Measurements from ENCODE around the gene ITGB3.
"Not testable (repeated sequence)": the region's sequence is repeated elsewhere in the genome, so short reads cannot be mapped to it uniquely, and the experiment has no call there.

ITGB3 gene

DNA sequence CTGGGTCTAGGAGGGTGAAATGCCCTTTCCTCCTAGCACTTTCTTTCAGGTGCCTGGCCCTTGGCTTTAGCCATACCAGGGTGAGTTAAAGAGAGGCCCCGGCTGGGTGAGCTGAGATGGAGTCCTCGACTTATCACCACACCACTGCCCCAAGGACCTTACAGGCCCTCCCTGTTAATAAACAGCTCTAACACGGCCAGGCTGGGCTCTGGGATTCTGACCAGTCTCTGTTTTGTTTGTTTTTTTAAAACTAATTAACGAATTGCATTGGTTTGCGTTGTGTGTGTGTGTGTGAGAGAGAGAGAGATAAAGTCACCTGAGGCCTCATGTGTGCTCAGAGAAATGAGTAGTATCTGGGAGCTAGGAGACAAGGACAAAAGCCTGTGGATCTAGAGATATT is 30.2 kb upstream of the ITGB3 start:
- DNase-seq: no peak

DNA sequence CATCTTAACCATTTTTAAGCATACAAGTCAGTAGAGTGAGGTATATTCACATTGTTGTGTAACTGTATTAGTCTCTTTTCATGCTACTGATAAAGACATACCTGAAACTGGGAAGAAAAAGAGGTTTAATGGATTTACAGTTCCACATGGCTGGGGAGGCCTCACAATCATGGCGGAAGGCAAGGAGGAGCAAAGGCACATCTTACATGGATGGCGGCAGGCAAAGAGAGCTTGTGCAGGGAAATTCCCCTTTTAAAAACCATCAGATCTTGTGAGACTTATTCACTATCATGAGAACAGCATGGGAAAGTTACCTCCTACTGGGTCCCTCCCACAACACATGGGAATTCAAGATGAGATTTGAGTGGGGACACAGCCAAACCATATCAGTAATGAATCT is 29.6 kb upstream of the ITGB3 start:
- DNase-seq: not testable (repeated sequence)

- DNase-seq: no peak
These were observed 28.7 kb upstream of the ITGB3 start for GRCh38 chr17:47224966-47225365.

DNA sequence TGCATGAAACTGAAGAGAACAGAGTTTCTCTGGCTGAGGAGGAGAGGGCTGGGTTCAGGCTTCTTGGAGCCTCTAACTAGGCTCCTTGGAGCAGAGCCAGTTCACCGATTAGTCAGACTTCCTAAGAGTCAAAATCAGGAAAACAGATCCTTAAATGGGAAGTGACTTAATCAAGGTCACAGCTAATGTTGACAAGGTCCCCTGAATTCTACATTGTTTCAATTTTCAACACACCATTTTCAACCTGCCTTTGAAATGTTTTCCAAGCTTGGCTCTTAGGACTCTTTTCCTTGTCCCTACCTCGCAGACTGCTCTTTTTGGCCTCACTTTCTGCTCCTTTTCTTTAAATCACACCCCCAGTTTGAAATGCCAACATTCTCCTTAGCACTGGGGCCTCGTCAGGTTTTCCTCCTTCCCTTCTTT is 28.2 kb upstream of the ITGB3 start:
- no peak for DNase-seq

DNA sequence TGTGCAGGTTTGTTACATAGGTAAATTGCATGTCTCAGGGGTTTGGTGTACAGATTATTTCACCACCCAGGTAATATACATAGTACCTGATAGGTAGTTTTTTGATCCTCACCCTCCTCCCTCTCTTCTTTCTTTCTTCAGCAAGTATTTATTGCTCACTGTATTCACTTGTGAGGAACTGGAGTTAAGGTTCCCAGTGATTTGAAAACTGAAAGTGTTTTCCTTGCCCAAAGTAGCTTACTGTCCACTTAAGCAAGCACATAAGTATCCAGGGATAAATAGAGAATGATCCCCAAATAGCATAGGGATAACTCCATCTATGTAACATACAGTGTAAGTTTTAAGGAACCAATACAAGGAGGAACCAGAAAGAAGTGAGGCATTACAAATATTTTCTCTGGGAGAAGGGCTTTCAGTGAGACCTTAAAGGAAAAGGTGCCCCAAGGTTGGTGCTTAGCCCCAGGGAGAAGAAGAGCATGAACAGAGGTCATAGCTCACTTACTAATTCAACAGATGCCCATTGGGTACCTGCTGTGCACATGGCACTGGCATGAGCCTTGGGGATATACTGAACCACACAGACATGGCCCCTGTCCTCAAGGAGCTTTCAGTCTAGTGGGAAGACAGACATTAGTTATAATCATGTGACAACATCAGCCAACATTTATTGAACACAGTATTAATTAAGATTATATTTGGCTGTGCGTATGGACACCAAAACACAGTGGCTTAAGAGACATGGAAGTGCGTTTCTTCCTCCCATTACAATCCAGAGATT is 27.5 kb upstream of the ITGB3 start:
- DNase-seq: no peak

- DNase-seq: no peak
These were observed 25.8 kb upstream of the ITGB3 start for GRCh38 chr17:47227862-47228261.

- peak; percentile 75 to 77 for DNase-seq
These were observed 23.8 kb upstream of the ITGB3 start for GRCh38 chr17:47229535-47230443.

DNA sequence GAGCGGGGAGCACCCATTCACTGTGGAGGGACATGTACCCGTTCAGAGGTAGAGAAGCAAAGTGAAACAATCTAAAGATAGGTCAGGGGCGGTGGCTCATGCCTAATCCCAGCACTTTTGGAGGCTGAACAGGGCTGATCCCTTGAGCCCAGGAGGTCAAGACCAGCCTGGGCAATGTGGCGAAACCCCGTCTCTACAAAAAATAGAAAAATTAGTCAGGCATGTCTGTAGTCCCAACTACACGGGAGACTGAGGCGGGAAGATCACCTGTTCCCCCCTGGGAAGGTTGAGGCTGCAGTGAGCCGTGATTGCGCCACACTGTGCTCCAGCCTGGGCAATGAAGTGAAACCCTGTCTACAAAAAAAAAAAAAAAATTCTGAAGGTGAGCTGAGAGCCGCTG is 22.8 kb upstream of the ITGB3 start:
- no peak for DNase-seq

- DNase-seq: no peak
These were observed 22.3 kb upstream of the ITGB3 start for GRCh38 chr17:47231334-47231733.

GRCh38 chr17:47231866-47232265 is 21.8 kb upstream of the ITGB3 start:
- DNase-seq: no peak

DNA sequence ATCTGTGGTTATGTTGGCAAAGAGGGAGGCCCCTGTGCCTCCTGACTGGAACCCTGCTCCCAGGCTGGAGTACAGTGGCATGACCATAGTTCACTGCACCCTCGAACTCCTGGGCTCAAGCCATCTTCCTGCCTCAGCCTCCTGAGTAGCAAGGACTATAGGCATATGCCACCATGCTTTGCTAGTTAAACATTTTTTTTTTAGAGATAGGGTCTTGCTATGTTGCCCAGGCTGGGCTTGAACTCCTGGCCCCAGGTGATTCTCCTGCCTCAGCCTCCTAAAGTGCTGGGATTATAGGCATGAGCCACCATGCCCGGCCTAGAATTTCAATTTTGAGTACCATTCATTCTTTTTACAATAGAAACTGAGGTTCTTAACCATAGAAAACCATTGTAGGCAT is 21.2 kb upstream of the ITGB3 start:
- DNase-seq: no peak

DNA sequence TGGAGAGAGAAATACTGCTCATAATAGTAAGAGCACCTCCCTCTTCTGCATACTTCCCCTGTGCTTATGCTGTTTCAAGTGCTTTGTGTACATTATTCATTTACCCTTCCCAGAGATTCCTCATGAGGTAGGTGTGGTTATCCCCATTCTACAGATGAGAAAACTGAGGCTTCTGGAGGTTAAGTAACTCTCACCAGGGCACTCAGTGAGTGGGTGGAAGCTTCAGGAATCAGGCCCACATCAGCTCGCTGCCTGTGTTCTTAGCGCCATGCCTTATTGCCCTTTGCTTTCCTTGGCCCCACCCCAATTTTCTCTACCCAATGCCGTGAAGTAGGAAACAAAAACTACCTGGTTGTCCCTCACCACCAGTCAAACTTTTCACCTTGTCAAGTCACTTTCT is 18.1 kb upstream of the ITGB3 start:
- DNase-seq: no peak

DNA sequence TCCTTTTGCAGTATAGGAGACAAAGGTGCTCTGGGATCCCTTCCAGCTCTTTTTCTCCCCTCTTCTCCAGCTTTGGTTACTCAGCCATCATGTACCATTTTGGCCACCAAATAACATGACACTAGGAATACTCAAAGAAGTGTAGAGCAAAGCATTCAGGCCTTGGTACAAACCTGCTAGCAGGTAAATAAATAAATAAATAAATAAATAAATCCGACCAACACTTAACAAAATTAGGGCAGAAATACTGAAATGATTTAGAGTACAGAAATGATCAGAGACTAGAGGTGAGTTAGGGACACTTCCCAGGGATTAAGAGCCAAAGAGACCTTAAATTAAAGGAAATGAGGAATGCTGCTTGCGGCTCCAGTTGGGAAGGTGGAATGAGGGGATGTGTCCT is 17.7 kb upstream of the ITGB3 start:
- no peak for DNase-seq

DNA sequence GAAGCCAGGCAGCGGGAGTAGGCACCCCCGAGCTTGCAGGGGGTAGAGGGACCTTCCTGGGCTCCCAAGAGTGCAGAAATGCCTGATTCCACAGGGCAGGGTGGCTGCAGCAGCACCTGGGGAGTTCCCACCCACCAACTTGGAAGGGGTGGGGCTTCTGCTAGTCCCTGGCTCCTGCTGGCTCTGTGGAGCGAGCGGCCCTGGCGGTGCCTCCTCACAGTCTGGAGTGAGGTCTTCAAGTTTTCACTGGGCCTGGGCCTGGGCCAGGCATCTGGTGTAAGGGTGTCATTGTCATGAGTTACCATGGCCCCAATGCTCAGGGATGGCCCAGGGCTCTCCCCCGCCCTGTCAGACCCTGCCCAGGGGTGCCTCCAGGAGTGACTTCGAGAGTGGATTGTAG is 15.8 kb upstream of the ITGB3 start:
- no peak for DNase-seq

DNA sequence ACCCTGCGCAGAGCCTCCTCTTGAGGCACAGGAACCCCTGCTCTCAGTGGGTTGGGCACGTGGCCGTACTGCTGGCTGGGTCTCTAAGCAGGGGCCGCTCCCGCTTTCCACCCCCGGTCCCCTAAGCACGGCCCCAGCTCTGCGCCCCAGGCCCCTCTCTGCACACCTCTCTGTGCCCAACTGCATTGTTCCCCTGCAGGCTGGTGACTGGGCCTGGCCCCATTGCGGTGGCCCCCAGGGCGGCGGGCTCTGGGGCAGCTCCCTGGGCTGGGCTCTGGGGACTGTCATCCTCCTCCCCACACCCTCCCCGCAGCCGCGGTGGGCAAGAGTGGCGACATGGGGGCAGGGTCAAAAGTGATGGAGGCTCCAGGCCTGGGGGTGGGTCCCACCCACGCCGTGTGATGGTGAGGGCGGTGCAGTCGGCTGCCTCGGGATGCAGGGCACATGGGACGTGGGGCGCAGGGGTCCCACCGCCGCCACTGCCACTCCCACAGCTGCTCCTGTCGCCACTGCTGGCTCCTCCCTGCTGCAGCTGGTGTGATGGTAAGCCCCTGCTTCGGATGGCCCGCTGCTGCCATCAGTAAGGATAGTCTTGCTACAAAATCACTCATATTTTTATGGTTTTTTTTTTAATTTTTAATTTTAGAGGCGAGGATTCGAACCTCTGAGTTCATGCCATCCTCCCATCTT is 15.2 kb upstream of the ITGB3 start:
- no peak for DNase-seq

GRCh38 chr17:47239619-47239966 is 14.0 kb upstream of the ITGB3 start:
- DNase-seq: no peak

GRCh38 chr17:47239967-47240651 is 13.5 kb upstream of the ITGB3 start:
- DNase-seq: peak in 1 of 2 donors; percentile 15

- DNase-seq: no peak
These were observed 12.8 kb upstream of the ITGB3 start for GRCh38 chr17:47240806-47241205.

DNA sequence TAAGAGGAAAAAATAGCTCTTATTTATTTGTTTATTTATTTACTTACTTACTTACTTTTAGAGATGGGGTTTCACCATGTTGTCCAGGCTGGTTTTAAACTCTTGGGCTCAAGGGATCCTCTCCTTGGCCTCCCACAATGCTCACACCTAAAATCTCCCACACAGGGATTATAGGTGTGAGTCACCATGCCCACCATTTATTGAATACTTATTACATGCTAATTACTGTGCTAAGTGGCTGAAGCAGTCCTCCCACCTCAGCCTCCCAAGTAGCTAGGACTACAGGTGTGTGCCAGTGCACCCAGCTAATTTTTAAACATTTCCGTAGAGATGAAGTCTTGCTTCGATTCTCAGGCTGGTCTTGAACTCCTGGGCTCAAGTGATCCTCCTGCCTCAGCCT is 11.0 kb upstream of the ITGB3 start:
- DNase-seq: no peak

DNA sequence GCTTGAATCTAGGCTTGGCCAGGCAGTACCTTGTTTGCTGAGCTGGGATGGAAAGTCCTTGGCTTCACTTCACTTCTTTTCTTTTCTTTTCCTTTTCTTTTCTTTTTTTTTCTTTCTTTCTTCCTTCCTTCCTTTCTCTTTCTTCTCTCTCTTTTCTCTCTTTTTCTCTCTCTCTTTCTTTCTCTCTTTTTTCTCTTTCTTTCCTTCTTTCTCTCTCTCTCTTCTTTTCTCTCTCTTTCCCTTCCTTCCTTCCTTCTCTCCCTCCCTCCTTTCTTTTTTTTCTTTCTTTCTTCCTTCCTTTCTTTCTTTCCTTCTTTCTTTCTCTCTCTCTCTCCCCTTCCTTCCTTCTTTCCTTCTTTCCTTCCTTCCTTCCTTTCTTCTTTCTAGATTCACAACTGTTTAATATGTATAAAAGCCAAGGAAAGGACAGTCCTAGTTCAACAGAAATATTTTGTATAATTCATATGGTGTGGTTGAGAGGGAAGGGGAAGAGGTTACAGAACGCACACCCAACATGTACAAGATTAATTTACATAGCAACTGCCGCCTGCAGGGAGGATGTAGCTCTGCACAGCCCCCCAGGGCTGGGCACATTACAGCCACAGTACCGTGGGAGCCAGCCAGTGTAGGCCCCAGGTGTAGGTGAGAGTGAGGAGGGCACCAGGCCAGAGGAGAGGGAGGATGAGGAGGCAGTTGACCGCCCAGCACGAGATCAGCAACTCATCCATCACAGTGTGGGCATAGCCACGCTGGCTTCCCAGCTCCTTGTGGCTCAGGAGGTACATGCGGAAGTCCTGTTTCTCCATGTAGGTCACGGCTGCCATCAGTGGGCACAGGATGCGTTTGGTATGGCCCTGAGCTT is 9.7 kb upstream of the ITGB3 start:
- DNase-seq: no peak

DNA sequence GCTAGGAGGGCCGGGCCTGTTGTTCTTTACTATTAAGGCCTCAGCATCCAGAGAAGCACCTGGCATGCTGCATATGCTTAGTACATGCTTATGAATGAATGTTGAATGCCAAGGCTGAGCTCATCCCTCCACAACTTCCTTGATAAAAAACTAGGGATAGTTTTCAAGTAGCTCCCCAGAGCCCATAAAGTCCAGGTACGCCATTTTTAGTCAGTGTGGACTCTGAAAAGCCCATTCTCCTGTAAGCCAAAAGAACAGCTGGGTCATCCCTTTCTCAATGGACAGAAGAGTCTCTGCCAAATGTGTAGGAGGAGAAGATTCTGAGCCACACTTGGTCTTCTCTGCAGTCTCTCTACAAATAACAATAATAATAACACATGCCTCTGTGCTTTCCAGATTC is 8.9 kb upstream of the ITGB3 start:
- DNase-seq: no peak

DNA sequence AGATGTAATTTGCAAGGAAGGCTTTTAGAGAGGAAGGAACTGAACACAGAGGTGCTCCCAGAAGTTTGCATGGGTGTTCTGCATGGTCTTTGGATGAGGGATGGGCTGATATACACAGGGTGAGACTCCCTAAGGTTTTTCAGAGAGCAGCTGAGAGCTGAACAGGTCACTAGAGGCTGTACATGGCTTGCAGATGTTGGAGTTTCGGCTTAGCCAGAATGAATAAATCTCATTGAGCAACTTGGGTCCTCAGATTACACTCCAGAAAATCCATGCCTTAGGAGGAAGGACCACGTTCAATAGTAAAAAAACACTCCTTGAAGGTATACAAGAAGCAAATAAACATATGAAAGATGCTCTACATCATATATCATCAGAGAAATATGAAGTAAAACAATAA is 7.5 kb upstream of the ITGB3 start:
- DNase-seq: no peak

Data from CD4-positive, alpha-beta T cell treated with Interleukin-4 for 1 hour (primary cell).